SK-N-SH treated with all-trans-retinoic acid at 6 μM for 48 hours (cell line): ENCODE measurements around the gene LAMB4.

Experiments
- ATAC-seq: fragments of 200-7000 bp; cut with Tn5 transposase; 3 replicates; pipeline ENCODE4 v1.9.1; 2020; ENCODE audit warnings: mild to moderate bottlenecking, moderate library complexity
- ARNTL ChIP-seq: fragments of 450-650 bp; formaldehyde crosslinking; IDR thresholded peaks from 2 replicates; pipeline ENCODE4 v1.5.0; 2020; ENCODE audit warnings: low read depth, mild to moderate bottlenecking, moderate library complexity, borderline replicate concordance
- CSDC2 ChIP-seq: fragments of 250-450 bp; sonication (Bioruptor Pico); IDR thresholded peaks from 2 replicates; pipeline ENCODE4 v1.5.0; 2020; ENCODE audit warnings: mild to moderate bottlenecking, moderate library complexity
- ESRRG ChIP-seq: fragments of 250-450 bp; sonication (Bioruptor Pico); IDR thresholded peaks from 2 replicates; pipeline ENCODE4 v1.6.1; 2021; ENCODE audit warnings: mild to moderate bottlenecking
- GLIS3 ChIP-seq: fragments of 250-450 bp; sonication (Bioruptor Pico); IDR thresholded peaks from 2 replicates; pipeline ENCODE4 v1.5.0; 2020; ENCODE audit warnings: mild to moderate bottlenecking, moderate library complexity
- ISL1 ChIP-seq: fragments of 250-450 bp; sonication (Bioruptor Pico); IDR thresholded peaks from 2 replicates; pipeline ENCODE4 v2.1.2; 2022; ENCODE audit warnings: mild to moderate bottlenecking, moderate library complexity
- OSR1 ChIP-seq: fragments of 250-450 bp; sonication (Bioruptor Pico); IDR thresholded peaks from 2 replicates; pipeline ENCODE4 v1.8.0; 2022; ENCODE audit warnings: moderate library complexity, mild to moderate bottlenecking, inconsistent platforms
- PATZ1 ChIP-seq: fragments of 250-450 bp; sonication (Bioruptor Pico); IDR thresholded peaks from 2 replicates; pipeline ENCODE4 v1.8.0; 2020; ENCODE audit warnings: mild to moderate bottlenecking, moderate library complexity, borderline replicate concordance
- PPARA ChIP-seq: fragments of 250-450 bp; sonication (Bioruptor Pico); IDR thresholded peaks from 2 replicates; pipeline ENCODE4 v1.5.0; 2020; ENCODE audit warnings: mild to moderate bottlenecking, borderline replicate concordance
- SNAI2 ChIP-seq: fragments of 250-450 bp; sonication (Bioruptor Pico); IDR thresholded peaks from 2 replicates; pipeline ENCODE4 v1.5.0; 2020; ENCODE audit warnings: mild to moderate bottlenecking, moderate library complexity
- TCF4 ChIP-seq: fragments of 250-450 bp; sonication (Bioruptor Pico); IDR thresholded peaks from 2 replicates; pipeline ENCODE4 v1.8.0; 2021; ENCODE audit warnings: mild to moderate bottlenecking, moderate library complexity, borderline replicate concordance
- TOX ChIP-seq: fragments of 250-450 bp; sonication (Bioruptor Pico); IDR thresholded peaks from 2 replicates; pipeline ENCODE4 v1.8.0; 2021; ENCODE audit warnings: mild to moderate bottlenecking, moderate library complexity, borderline replicate concordance
- ZC3H10 ChIP-seq: fragments of 250-450 bp; sonication (Bioruptor Pico); IDR thresholded peaks from 2 replicates; pipeline ENCODE4 v1.5.1; 2021; ENCODE audit warnings: mild to moderate bottlenecking, moderate library complexity
- ZFP3 ChIP-seq: fragments of 250-450 bp; sonication (Bioruptor Pico); IDR thresholded peaks from 2 replicates; pipeline ENCODE4 v1.5.0; 2020; ENCODE audit warnings: mild to moderate bottlenecking, moderate library complexity
- ZFP30 ChIP-seq: fragments of 450-650 bp; formaldehyde crosslinking; IDR thresholded peaks from 2 replicates; pipeline ENCODE4 v1.5.0; 2022; ENCODE audit warnings: mild to moderate bottlenecking, moderate library complexity
- ZNF565 ChIP-seq: fragments of 450-650 bp; formaldehyde crosslinking; conservative IDR thresholded peaks from 2 replicates; pipeline ENCODE4 v1.5.0; 2020; ENCODE audit warnings: low read depth, mild to moderate bottlenecking, moderate library complexity
- ZNF70 ChIP-seq: fragments of 450-650 bp; formaldehyde crosslinking; IDR thresholded peaks from 2 replicates; pipeline ENCODE4 v1.5.0; 2020; ENCODE audit warnings: mild to moderate bottlenecking, moderate library complexity
- ZNF8 ChIP-seq: fragments of 450-650 bp; formaldehyde crosslinking; IDR thresholded peaks from 2 replicates; pipeline ENCODE4 v1.5.0; 2020; ENCODE audit warnings: mild to moderate bottlenecking, moderate library complexity
- TF ChIP-seq, protein P1 (sequence below): fragments of 250-450 bp; sonication (Bioruptor Pico); IDR thresholded peaks from 2 replicates; pipeline ENCODE4 v1.5.1; 2020; ENCODE audit warnings: low read depth, mild to moderate bottlenecking, moderate library complexity
- TF ChIP-seq, protein P2 (sequence below): fragments of 250-450 bp; sonication (Bioruptor Pico); IDR thresholded peaks from 2 replicates; pipeline ENCODE4 v1.5.0; 2020; ENCODE audit warnings: mild to moderate bottlenecking, moderate library complexity
- TF ChIP-seq, protein P3 (sequence below): fragments of 250-450 bp; sonication (Bioruptor Pico); IDR thresholded peaks from 2 replicates; pipeline ENCODE4 v1.5.1; 2021; ENCODE audit warnings: mild to moderate bottlenecking, moderate library complexity
- TF ChIP-seq, protein P4 (sequence below): fragments of 250-450 bp; sonication (Bioruptor Pico); IDR thresholded peaks from 2 replicates; pipeline ENCODE4 v1.8.0; 2021; ENCODE audit warnings: low read depth, mild to moderate bottlenecking, moderate library complexity, borderline replicate concordance

Gene LAMB4

DNA sequence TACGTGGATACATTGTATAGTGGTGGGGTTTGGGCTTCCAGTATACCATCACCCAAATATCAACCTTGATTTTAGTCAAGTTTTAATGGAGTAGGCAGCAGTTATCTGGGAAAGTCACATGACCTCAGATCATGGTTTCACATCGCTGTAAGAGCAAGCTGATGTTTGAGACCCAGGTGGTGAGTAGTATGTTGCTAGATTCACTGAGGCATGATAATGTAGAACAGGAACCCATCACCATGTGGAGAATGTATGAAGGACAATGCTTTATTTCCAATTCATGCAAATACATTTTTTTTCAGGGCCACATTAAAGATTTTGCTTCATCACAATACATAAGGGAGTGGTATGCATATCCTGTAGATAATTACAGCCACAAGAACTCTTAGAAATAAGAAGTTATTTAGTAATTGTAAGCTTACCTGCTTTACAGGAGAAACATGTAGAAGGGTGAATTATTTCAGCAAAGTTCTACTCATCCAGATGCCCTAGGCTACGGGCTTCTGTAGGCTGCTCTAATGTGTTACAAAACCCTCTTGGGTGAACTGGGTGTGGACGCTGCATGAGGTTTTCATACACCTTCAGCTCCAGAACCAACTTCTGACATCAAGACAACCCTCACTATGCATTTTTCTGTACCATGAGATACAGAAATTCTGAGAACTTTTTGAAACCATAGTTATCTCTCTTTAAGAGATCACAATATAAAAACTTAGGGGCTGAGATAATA lies 27.6 kb upstream of the LAMB4 start:
- ATAC-seq: no peak
- TF ChIP-seq OSR1: no peak
- TF ChIP-seq ISL1 (CRISPR knock-in tag): no peak
- TF ChIP-seq PPARA (CRISPR knock-in tag): no peak
- TF ChIP-seq, protein P1, sequence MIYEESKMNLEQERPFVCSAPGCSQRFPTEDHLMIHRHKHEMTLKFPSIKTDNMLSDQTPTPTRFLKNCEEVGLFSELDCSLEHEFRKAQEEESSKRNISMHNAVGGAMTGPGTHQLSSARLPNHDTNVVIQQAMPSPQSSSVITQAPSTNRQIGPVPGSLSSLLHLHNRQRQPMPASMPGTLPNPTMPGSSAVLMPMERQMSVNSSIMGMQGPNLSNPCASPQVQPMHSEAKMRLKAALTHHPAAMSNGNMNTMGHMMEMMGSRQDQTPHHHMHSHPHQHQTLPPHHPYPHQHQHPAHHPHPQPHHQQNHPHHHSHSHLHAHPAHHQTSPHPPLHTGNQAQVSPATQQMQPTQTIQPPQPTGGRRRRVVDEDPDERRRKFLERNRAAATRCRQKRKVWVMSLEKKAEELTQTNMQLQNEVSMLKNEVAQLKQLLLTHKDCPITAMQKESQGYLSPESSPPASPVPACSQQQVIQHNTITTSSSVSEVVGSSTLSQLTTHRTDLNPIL (CRISPR knock-in tag): no peak
- TF ChIP-seq, protein P2, sequence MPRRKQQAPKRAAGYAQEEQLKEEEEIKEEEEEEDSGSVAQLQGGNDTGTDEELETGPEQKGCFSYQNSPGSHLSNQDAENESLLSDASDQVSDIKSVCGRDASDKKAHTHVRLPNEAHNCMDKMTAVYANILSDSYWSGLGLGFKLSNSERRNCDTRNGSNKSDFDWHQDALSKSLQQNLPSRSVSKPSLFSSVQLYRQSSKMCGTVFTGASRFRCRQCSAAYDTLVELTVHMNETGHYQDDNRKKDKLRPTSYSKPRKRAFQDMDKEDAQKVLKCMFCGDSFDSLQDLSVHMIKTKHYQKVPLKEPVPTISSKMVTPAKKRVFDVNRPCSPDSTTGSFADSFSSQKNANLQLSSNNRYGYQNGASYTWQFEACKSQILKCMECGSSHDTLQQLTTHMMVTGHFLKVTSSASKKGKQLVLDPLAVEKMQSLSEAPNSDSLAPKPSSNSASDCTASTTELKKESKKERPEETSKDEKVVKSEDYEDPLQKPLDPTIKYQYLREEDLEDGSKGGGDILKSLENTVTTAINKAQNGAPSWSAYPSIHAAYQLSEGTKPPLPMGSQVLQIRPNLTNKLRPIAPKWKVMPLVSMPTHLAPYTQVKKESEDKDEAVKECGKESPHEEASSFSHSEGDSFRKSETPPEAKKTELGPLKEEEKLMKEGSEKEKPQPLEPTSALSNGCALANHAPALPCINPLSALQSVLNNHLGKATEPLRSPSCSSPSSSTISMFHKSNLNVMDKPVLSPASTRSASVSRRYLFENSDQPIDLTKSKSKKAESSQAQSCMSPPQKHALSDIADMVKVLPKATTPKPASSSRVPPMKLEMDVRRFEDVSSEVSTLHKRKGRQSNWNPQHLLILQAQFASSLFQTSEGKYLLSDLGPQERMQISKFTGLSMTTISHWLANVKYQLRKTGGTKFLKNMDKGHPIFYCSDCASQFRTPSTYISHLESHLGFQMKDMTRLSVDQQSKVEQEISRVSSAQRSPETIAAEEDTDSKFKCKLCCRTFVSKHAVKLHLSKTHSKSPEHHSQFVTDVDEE (CRISPR knock-in tag): no peak
- no peak for TF ChIP-seq ZC3H10 (CRISPR knock-in tag)
- no peak for TF ChIP-seq SNAI2 (CRISPR knock-in tag)

GRCh38 chr7:108156897-108157605 lies 26.9 kb upstream of the LAMB4 start:
- ATAC-seq: no peak
- TF ChIP-seq, protein P3, sequence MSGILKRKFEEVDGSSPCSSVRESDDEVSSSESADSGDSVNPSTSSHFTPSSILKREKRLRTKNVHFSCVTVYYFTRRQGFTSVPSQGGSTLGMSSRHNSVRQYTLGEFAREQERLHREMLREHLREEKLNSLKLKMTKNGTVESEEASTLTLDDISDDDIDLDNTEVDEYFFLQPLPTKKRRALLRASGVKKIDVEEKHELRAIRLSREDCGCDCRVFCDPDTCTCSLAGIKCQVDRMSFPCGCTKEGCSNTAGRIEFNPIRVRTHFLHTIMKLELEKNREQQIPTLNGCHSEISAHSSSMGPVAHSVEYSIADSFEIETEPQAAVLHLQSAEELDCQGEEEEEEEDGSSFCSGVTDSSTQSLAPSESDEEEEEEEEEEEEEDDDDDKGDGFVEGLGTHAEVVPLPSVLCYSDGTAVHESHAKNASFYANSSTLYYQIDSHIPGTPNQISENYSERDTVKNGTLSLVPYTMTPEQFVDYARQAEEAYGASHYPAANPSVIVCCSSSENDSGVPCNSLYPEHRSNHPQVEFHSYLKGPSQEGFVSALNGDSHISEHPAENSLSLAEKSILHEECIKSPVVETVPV (CRISPR knock-in tag): no peak
- TF ChIP-seq ZFP3 (CRISPR knock-in tag) (no peak), ZNF565 (CRISPR knock-in tag) (no peak), ZNF70 (CRISPR knock-in tag) (no peak), TOX (CRISPR knock-in tag) (no peak), TCF4 (CRISPR knock-in tag) (no peak), PPARA (CRISPR knock-in tag) (no peak), OSR1 (no peak), ZNF8 (CRISPR knock-in tag) (no peak), ZFP30 (CRISPR knock-in tag) (no peak), ZC3H10 (CRISPR knock-in tag) (no peak), ESRRG (CRISPR knock-in tag) (no peak), CSDC2 (CRISPR knock-in tag) (no peak), PATZ1 (CRISPR knock-in tag) (no peak), ARNTL (CRISPR knock-in tag) (no peak), GLIS3 (CRISPR knock-in tag) (no peak), SNAI2 (CRISPR knock-in tag) (no peak)
- TF ChIP-seq, protein P4, sequence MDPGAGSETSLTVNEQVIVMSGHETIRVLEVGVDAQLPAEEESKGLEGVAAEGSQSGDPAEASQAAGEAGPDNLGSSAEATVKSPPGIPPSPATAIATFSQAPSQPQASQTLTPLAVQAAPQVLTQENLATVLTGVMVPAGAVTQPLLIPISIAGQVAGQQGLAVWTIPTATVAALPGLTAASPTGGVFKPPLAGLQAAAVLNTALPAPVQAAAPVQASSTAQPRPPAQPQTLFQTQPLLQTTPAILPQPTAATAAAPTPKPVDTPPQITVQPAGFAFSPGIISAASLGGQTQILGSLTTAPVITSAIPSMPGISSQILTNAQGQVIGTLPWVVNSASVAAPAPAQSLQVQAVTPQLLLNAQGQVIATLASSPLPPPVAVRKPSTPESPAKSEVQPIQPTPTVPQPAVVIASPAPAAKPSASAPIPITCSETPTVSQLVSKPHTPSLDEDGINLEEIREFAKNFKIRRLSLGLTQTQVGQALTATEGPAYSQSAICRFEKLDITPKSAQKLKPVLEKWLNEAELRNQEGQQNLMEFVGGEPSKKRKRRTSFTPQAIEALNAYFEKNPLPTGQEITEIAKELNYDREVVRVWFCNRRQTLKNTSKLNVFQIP (CRISPR knock-in tag): no peak
- TF ChIP-seq, protein P2 (CRISPR knock-in tag): no peak
- TF ChIP-seq, protein P1 (CRISPR knock-in tag): no peak
